GM19395 (cell line): ENCODE measurements around the gene IMMP1L.

ENCODE experiments used
- ATAC-seq: cut with Tn5 transposase; IDR thresholded peaks from one replicate; pipeline ENCODE4 v1.9.1; 2021; ENCODE audit warnings: mild to moderate bottlenecking, moderate library complexity; ENCODE audit not compliant: unreplicated experiment

IMMP1L gene

DNA sequence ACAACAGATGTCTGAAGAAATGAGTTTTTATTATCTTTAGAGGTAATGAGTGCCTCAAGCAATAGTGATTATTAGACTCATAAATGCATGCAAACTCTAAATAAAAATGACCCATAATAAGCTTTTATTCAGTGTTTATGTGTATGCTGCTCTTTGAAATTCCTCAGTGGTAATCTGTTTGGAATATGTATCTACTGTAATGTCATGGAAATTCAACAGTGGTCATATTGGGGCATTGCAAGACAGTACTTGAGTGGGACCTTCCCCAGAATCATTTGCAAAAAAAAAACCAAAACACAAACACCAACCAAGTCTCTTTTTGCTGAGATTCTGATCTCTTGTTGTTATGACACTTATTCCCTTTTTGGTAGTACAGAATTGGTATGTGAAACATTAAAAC is 104.8 kb downstream of the IMMP1L start:
- ATAC-seq, result no peak

DNA sequence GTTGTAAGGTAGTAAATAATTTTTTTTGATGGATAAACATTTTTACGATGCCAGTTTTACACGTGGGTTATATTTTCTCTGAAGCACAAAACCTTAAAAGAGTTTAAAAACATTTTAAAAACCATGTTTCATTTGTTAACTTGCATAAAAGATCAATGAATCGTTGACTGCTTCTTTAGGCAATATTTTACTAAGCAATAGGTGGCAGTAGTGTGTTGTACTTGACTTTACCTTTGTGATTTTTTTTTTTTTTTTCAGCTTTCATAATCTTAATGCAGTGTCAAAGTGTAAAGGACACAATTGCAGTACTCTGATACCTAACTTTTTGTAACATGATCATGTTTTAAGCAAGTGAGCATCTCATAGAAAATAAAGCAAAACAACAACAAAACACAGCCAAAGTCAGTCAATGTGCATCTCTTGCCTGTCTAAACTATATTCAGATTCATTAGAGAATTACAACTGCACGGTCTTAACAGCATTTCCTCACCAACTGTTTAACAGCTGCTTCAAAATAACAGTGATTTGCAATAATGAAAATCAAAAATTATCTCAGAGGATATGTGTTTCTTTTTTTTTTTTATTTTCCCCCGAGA is 112.1 kb downstream of the IMMP1L start:
- no peak for ATAC-seq

DNA sequence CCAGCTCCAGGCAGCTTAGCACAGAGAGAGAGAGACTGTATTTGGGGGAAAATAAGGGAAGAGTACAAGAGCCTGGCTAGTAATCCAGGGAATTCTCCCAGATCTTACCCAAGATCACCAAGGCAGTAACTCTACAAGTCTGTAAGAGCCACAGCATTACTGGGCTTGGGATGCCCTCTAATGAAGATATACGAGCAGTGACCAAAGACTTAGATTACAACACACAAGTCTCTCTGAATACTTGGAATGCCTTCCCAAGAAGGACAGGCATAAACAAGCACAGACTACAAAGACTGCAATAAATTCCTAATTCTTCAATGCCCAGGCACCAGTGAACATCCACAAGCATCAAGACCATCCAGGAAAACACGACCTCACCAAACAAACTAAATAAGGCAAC is 122.0 kb downstream of the IMMP1L start:
- no peak for ATAC-seq

DNA sequence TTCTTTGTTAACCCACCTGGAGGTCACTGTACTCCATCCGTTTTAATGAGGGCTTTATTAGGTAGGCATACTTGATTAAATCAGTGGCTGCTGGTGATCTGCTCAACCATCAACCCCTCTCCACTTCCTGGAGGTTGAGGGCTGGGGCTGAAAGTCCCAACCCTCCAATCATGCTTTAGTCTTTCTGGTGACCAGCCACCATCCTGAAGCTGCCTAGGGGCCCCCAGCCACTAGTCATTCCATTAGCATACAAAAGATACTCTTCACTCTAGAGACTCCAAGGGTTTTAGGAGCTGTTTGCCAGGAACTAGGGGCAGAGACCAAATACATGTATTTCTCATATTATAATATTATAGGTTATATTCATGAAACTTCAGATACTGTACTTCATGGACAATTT is 126.3 kb downstream of the IMMP1L start:
- no peak for ATAC-seq
